Adipocyte (in vitro differentiated cells): ENCODE data around the gene CHST3.

Experiments
- DNase-seq: peaks from one replicate; pipeline ENCODE4 v3.0.0-alpha.2; 2015; ENCODE audit warnings: low read depth
- H3K27me3 ChIP-seq: replicated peaks from 2 replicates; pipeline ENCODE4 v1.7.0; 2013; ENCODE audit warnings: mild to moderate bottlenecking, low read length, moderate library complexity; ENCODE audit not compliant: control insufficient read depth, insufficient read depth
- H3K36me3 ChIP-seq: 2 replicates; pipeline ENCODE4 v1.7.0; 2013; ENCODE audit warnings: low read length, mild to moderate bottlenecking, moderate library complexity; ENCODE audit not compliant: control insufficient read depth, insufficient read depth, severe bottlenecking
- H3K4me1 ChIP-seq: 2 replicates; pipeline ENCODE4 v1.7.0; 2013; ENCODE audit warnings: mild to moderate bottlenecking, low read length, moderate library complexity; ENCODE audit not compliant: control insufficient read depth, insufficient read depth
- H3K4me3 ChIP-seq: 2 replicates; pipeline ENCODE4 v1.7.0; 2013; ENCODE audit warnings: mild to moderate bottlenecking, low read length, moderate library complexity
- H3K9ac ChIP-seq: 2 replicates; pipeline ENCODE4 v1.7.0; 2013; ENCODE audit warnings: mild to moderate bottlenecking, low read length, moderate library complexity
- H3K9me3 ChIP-seq: 2 replicates; pipeline ENCODE4 v1.7.0; 2013; ENCODE audit warnings: mild to moderate bottlenecking, low read length, moderate library complexity; ENCODE audit not compliant: control insufficient read depth

CHST3 gene

DNA sequence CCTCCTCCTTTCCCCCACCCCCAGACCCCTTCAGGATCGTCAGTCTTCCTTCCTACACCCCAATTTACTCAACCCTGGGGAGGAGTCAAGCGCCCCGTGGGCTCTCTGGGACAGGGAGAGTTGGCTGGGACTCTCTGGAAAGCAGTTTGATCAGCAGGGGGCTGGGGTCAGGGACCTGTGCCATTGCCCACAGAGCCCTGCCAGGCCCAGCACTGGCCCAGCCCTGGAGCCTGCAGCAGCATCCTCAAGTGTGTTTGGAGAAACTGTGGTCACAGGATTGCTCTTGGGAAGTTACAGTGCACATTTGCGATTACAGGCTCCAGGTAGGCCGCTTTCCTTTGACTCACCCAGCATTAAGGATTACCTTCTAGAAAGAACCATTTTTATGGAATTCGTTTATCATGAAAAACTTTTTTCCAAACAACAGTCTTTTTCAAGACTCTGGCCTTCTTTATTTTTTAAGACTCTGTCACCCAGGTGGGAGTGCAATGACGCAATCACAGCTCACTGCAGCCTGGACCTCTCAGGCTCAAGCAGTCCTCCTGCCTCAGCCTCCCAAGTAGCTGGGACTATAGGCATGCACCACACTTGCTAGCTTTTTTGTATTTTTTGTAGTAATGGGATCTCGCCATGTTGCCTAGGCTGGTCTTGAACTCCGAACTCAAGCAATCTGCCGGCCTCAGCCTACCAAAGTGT is 50.7 kb downstream of the CHST3 start:
- Histone ChIP-seq H3K27me3 (no peaks in the 10 kb centered on the region), H3K9me3 (no peaks in the 10 kb centered on the region), H3K4me3 (no peak overlapping the region), H3K36me3 (peaks cover 13% of the 10 kb centered on the region), H3K4me1 (peaks cover 49% of the 10 kb centered on the region), H3K9ac (no peak overlapping the region)
- DNase-seq = no peak

- Histone ChIP-seq H3K4me3 (no peak overlapping the region), H3K9me3 (no peaks in the 10 kb centered on the region), H3K27me3 (no peaks in the 10 kb centered on the region), H3K9ac (no peak overlapping the region), H3K36me3 (peaks cover 12% of the 10 kb centered on the region), H3K4me1 (peaks cover 40% of the 10 kb centered on the region)
- DNase-seq = no peak
Observed at GRCh38 chr10:72015841-72016240, 51.6 kb downstream of the CHST3 start.

DNA sequence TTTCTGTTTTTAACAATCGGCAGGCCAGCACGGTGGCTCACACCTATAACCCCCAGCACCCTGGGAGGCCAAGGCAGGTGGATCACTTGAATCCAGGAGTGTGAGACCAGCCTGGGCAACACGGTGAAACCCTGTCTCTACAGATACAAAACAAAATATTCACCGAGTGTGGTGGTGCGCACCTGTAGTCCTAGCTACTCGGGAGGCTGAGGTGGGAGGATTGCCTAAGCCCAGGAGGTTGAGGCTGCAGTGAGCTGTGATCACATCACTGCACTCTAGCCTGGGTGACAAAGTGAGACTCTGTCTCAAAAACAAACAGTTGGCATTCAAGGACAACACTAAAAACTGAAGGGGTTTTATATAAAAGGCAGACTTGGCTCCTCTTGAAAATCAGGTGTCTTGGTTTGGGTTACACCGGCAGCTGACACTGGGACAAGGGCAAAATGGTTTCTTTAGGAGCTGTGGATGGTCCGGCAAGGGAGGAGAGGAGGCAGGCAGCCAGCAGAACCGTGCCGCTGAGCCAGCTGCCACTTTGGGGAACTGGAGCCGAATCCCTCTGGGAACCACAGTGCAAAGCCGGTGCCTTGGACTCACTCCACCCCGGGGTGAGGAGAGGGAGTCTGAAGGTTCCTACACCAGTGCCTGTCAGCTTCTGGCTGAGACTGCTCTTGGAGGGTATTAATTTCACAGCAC is 52.6 kb downstream of the CHST3 start:
- no peak for DNase-seq
- Histone ChIP-seq H3K4me3 (no peak overlapping the region), H3K36me3 (peaks cover 3% of the 10 kb centered on the region), H3K9ac (no peak overlapping the region), H3K9me3 (no peaks in the 10 kb centered on the region), H3K27me3 (no peaks in the 10 kb centered on the region), H3K4me1 (peaks cover 39% of the 10 kb centered on the region)

DNA sequence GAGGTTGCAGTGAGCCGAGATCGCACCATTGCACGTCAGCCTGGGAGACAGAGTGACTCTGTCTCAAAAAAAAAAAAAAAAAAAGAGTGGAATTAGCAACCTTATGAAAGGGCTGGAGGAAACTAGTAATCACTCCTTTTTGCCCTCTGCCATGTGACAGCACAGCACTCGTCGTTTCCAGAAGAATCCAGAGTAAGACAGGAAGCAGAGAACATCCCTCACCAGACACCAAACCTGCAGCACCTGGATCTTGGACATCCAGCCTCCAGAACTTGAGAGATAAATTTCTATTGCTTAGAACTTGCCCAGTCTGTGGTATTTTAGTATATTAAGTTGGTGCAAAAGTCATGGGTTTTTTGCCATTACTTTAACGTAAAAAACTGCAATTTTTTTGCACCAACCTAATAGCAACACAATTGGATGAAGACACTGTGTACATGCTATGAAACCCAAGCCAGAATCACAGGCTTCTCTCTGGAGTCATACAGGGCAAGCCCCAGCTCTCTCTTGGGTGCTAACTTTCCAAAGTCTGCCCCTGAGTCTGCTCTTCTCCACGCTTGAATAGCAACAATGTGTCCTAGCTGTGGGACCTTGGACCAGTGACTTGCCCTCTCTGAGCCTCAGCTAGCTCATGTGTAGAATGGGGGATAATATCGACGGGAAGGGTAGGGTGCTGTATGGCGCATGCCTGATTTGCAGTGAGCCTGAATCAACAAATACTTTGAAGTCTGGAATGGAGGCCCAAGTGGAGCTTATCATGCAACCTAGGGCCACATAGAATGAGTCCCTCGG is 55.1 kb downstream of the CHST3 start:
- H3K36me3 ChIP-seq = no peaks in the 10 kb centered on the region
- H3K9ac ChIP-seq = no peak overlapping the region
- no peaks in the 10 kb centered on the region for H3K27me3 ChIP-seq
- peaks cover 30% of the 10 kb centered on the region for H3K4me1 ChIP-seq
- no peak for DNase-seq
- H3K9me3 ChIP-seq = no peaks in the 10 kb centered on the region
- H3K4me3 ChIP-seq = no peak overlapping the region

DNA sequence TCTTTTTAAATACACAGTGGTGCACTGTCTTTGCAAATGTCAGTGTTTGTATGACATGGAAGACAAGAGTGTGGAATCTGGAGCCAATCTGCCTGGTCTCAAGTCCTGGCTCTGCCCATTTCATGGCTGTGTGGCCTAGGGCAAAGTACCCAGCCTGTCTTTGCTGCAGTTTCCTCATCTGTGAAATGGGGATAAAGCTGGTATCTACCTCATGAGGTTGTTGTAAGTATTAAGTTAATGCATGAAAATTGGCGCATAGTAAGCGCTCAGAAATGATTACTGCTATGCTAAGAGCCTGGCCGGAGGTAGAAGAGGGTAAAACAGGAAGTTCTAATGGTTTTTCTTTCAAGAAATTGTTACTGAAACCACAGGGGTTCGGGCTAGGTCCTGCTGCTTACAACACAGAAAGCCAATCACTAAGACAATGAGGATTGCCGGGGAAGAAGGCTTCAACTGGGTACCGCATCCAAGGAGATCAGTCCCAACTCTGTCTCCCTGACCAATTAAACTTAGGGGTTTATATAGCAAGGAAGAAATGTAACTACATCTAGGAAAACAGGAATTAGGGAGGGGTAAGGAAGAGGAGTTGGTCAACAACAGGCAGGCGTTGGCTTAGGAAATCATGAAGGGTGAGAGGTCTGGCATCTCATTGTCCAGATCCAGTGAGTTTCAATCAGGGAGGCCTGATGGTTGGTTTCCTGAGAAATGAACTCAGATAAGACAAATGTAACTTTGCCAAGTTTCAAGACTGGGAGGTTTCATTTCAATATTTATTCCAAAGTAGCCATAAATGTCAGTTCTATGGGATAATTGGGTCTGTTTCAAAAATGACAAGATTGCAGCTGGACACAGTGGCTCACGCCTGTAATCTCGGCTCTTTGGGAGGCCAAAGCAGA is 57.0 kb downstream of the CHST3 start:
- H3K4me3 ChIP-seq = no peak overlapping the region
- peaks cover 13% of the 10 kb centered on the region for H3K4me1 ChIP-seq
- H3K9ac ChIP-seq = no peak overlapping the region
- H3K27me3 ChIP-seq = no peaks in the 10 kb centered on the region
- no peaks in the 10 kb centered on the region for H3K36me3 ChIP-seq
- no peak for DNase-seq
- no peaks in the 10 kb centered on the region for H3K9me3 ChIP-seq

DNA sequence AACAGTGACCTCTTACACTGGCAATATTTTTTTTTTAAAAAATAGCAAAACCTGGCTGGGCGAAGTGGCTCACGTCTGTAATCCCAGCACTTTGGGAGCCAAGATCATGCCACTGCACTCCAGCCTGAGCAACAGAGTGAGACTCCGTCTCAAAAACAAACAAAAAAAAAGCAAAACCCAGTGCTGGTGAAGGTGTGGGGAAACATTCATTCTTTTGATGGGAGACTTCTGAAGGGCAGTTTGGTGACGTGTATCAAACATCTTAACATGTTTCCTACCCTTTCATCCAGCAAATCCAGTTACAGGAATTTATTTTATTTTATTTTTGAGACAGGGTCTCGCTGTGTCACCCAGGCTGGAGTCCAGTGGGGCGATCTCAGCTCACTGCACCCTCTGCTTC is 58.0 kb downstream of the CHST3 start:
- no peak for DNase-seq
- H3K9me3 ChIP-seq = no peaks in the 10 kb centered on the region
- no peaks in the 10 kb centered on the region for H3K27me3 ChIP-seq
- no peaks in the 10 kb centered on the region for H3K36me3 ChIP-seq
- peaks cover 9% of the 10 kb centered on the region for H3K4me1 ChIP-seq
- H3K9ac ChIP-seq = no peak overlapping the region
- H3K4me3 ChIP-seq = no peak overlapping the region

DNA sequence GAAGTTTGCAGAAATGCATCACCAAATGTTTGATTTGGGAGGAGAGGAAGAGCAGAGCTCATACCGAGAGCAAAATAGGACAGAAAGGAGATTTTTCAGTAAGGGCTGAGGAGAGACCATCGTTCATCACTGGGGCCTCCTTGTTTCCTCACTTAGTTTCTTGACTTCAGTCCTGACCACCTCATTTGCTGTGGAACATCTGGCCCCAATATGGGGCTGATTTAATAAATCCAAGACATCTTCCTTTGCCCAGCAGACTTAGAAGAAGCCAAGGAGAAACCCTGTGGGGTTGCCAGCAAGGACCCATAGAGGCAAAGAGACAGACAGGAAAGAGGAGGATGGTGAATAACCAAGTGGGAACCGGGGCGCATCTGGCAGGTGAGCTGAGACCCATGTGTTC is 60.4 kb downstream of the CHST3 start:
- Histone ChIP-seq H3K4me1 (peaks cover 3% of the 10 kb centered on the region), H3K9ac (no peak overlapping the region), H3K27me3 (no peaks in the 10 kb centered on the region), H3K9me3 (no peaks in the 10 kb centered on the region), H3K36me3 (no peaks in the 10 kb centered on the region), H3K4me3 (no peak overlapping the region)
- DNase-seq = no peak

GRCh38 chr10:72025400-72025799 is 61.2 kb downstream of the CHST3 start:
- no peaks in the 10 kb centered on the region for H3K9me3 ChIP-seq
- no peaks in the 10 kb centered on the region for H3K27me3 ChIP-seq
- no peak overlapping the region for H3K4me3 ChIP-seq
- peaks cover 3% of the 10 kb centered on the region for H3K4me1 ChIP-seq
- H3K9ac ChIP-seq = no peak overlapping the region
- no peaks in the 10 kb centered on the region for H3K36me3 ChIP-seq
- DNase-seq = no peak

- no peaks in the 10 kb centered on the region for H3K9me3 ChIP-seq
Observed at GRCh38 chr10:72025832-72026231, 61.6 kb downstream of the CHST3 start.

GRCh38 chr10:72026278-72027111 is 62.3 kb downstream of the CHST3 start:
- peak; percentile 33 for DNase-seq
- Histone ChIP-seq H3K36me3 (no peaks in the 10 kb centered on the region), H3K9ac (no peak overlapping the region), H3K9me3 (no peaks in the 10 kb centered on the region), H3K27me3 (no peaks in the 10 kb centered on the region), H3K4me1 (peaks cover 5% of the 10 kb centered on the region), H3K4me3 (no peak overlapping the region)

More at GRCh38 chr10:72025832-72026231, 61.6 kb downstream of the CHST3 start:
- peaks cover 7% of the 10 kb centered on the region for H3K4me1 ChIP-seq
- no peak overlapping the region for H3K4me3 ChIP-seq
- no peaks in the 10 kb centered on the region for H3K36me3 ChIP-seq
- no peaks in the 10 kb centered on the region for H3K27me3 ChIP-seq
- no peak overlapping the region for H3K9ac ChIP-seq
- DNase-seq = no peak
